MM.1S (cell line): ENCODE data around the gene CLIC1.

Experiments
- DNase-seq: peaks from one replicate; pipeline ENCODE4 v3.0.0-alpha.2; 2015
- H2AFZ ChIP-seq: fragments of 300-600 bp; sonication (generic); 2 replicates; pipeline ENCODE4 v1.6.0; 2016; ENCODE audit warnings: antibody characterized with exemption, low read length
- H3F3A ChIP-seq: fragments of 300-600 bp; sonication (generic); 2 replicates; pipeline ENCODE4 v1.6.1; 2016; ENCODE audit warnings: mild to moderate bottlenecking, antibody characterized with exemption, low read length, moderate library complexity, mixed read lengths; ENCODE audit not compliant: insufficient read depth
- H3K27ac ChIP-seq: fragments of 300-600 bp; sonication (generic); 2 replicates; pipeline ENCODE4 v1.5.1; 2016; ENCODE audit warnings: mild to moderate bottlenecking, low read length
- H3K27me3 ChIP-seq: fragments of 300-600 bp; sonication (generic); replicated peaks from 2 replicates; pipeline ENCODE4 v1.6.0; 2016; ENCODE audit warnings: low read length; ENCODE audit not compliant: insufficient read depth
- H3K36me3 ChIP-seq: fragments of 300-600 bp; sonication (generic); replicated peaks from 2 replicates; pipeline ENCODE4 v1.6.1; 2016; ENCODE audit warnings: mild to moderate bottlenecking, low read length, mixed read lengths; ENCODE audit not compliant: insufficient read depth
- H3K4me1 ChIP-seq: fragments of 300-600 bp; sonication (generic); 2 replicates; pipeline ENCODE4 v1.6.1; 2016; ENCODE audit warnings: low read length, mixed read lengths
- H3K4me2 ChIP-seq: fragments of 300-600 bp; sonication (generic); 2 replicates; pipeline ENCODE4 v1.6.0; 2016; ENCODE audit warnings: low read depth, low read length
- H3K4me3 ChIP-seq: fragments of 300-600 bp; sonication (generic); 2 replicates; pipeline ENCODE4 v1.5.1; 2016; ENCODE audit warnings: low read length, mixed read lengths
- H3K79me2 ChIP-seq: fragments of 300-600 bp; sonication (generic); 2 replicates; pipeline ENCODE4 v1.6.1; 2016; ENCODE audit warnings: mixed run types, low read length, mixed read lengths
- H3K9ac ChIP-seq: fragments of 300-600 bp; sonication (generic); 2 replicates; pipeline ENCODE4 v1.6.1; 2016; ENCODE audit warnings: low read length, mixed read lengths
- H3K9me2 ChIP-seq: fragments of 300-600 bp; sonication (generic); replicated peaks from 2 replicates; pipeline ENCODE4 v1.6.1; 2016; ENCODE audit warnings: mild to moderate bottlenecking, low read length, mixed read lengths; ENCODE audit not compliant: insufficient read depth
- H3K9me3 ChIP-seq: fragments of 300-600 bp; sonication (generic); replicated peaks from 2 replicates; pipeline ENCODE4 v1.6.1; 2016; ENCODE audit warnings: mild to moderate bottlenecking, low read length, mixed read lengths; ENCODE audit not compliant: insufficient read depth
- H4K20me1 ChIP-seq: fragments of 300-600 bp; sonication (generic); 2 replicates; pipeline ENCODE4 v1.6.1; 2016; ENCODE audit warnings: mild to moderate bottlenecking, low read length, moderate library complexity, mixed read lengths; ENCODE audit not compliant: insufficient read depth
- EZH2 ChIP-seq: fragments of 300-600 bp; sonication (generic); optimal IDR thresholded peaks from 2 replicates; pipeline ENCODE3; 2017; ENCODE audit warnings: low read depth, mild to moderate bottlenecking, antibody characterized with exemption, low read length, mixed read lengths
- EZH2phosphoT487 ChIP-seq: fragments of 300-600 bp; sonication (generic); IDR thresholded peaks from 2 replicates; pipeline ENCODE4 v1.6.1; 2018; ENCODE audit warnings: antibody characterized with exemption, low read length
- TF ChIP-seq, protein P1 (sequence below): fragments of 300-600 bp; sonication (generic); IDR thresholded peaks from 2 replicates; pipeline ENCODE4 v1.5.1; 2016; ENCODE audit warnings: antibody characterized with exemption, low read length, mixed read lengths

The CLIC1 gene

DNA sequence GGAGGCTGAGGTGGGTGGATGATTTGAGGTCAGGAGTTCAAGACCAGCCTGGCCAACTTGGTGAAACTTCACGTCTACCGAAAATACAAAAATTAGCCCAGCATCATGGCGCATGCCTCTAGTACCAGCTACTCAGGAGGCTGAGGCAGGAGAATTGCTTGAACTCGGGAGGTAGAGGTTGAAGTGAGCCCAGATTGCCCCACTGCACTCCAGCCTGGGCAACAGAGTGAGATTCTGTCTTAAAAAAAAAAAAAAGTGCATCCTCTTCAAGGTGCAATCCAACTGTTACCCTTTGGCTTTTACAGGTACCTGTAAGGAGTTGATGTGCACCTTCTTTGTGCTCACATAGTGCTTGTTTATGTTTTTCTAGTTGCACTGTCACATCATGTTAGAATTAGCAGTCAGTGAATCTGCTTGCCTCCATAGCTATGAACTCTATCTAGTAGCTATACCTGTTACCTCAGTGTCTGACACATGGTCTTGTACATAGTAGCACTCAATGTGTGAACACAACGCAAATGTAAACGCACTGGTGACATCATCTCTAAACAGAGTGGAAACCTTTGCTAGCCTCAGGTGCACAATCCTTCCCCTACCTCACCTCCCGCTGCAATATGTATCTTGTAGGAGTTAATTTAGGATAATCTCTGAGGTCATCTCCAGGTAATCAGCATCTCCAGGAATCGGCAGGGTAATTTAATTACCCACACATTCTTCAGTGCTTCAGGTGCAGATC is 13.1 kb upstream of the CLIC1 start:
- Histone ChIP-seq H3K9me2 (no peaks in the 10 kb centered on the region), H3K27ac (no peak overlapping the region), H3K9me3 (no peaks in the 10 kb centered on the region), H3K9ac (no peak overlapping the region), H3K4me3 (no peak overlapping the region), H3K4me1 (no peaks in the 10 kb centered on the region), H3F3A (no peaks in the 10 kb centered on the region), H2AFZ (no peak overlapping the region), H3K79me2 (no peaks in the 10 kb centered on the region), H3K27me3 (no peaks in the 10 kb centered on the region), H4K20me1 (no peaks in the 10 kb centered on the region), H3K36me3 (no peaks in the 10 kb centered on the region), H3K4me2 (no peak overlapping the region)
- no peak for DNase-seq
- TF ChIP-seq, protein P1, sequence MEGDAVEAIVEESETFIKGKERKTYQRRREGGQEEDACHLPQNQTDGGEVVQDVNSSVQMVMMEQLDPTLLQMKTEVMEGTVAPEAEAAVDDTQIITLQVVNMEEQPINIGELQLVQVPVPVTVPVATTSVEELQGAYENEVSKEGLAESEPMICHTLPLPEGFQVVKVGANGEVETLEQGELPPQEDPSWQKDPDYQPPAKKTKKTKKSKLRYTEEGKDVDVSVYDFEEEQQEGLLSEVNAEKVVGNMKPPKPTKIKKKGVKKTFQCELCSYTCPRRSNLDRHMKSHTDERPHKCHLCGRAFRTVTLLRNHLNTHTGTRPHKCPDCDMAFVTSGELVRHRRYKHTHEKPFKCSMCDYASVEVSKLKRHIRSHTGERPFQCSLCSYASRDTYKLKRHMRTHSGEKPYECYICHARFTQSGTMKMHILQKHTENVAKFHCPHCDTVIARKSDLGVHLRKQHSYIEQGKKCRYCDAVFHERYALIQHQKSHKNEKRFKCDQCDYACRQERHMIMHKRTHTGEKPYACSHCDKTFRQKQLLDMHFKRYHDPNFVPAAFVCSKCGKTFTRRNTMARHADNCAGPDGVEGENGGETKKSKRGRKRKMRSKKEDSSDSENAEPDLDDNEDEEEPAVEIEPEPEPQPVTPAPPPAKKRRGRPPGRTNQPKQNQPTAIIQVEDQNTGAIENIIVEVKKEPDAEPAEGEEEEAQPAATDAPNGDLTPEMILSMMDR: no peak
- TF ChIP-seq EZH2 (no peak), EZH2phosphoT487 (no peak)

DNA sequence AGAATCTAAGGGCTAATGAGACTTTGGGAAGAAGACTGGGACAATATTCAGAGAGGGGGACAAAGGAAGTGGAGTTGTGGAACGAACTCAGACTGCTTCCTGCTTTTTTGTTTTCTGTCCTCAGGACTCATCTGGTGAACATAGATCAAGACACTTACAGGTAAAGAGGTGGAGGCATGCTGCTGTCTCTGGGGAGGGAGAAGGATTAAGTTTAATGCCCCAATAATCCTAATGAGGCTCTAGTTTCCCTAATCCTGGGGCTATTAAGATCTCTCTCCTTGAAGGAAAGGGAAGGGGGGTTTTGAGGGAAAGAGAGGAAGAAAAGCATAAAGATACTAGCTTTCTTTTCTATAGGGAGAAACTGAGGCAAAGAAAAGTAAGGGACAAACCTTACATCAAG is 8.1 kb upstream of the CLIC1 start:
- Histone ChIP-seq H3F3A (no peaks in the 10 kb centered on the region), H3K4me1 (no peaks in the 10 kb centered on the region), H4K20me1 (no peaks in the 10 kb centered on the region), H3K9me2 (no peaks in the 10 kb centered on the region), H3K4me3 (no peak overlapping the region), H3K79me2 (0 out of 2 replicates have a peak, but pooled peaks cover 5% of the 10 kb centered on the region), H3K4me2 (no peak overlapping the region), H3K9ac (no peak overlapping the region), H3K27ac (no peak overlapping the region), H3K27me3 (no peaks in the 10 kb centered on the region), H2AFZ (no peak overlapping the region), H3K36me3 (no peaks in the 10 kb centered on the region), H3K9me3 (no peaks in the 10 kb centered on the region)
- TF ChIP-seq EZH2phosphoT487: no peak
- no peak for TF ChIP-seq EZH2
- TF ChIP-seq, protein P1: no peak
- no peak for DNase-seq

DNA sequence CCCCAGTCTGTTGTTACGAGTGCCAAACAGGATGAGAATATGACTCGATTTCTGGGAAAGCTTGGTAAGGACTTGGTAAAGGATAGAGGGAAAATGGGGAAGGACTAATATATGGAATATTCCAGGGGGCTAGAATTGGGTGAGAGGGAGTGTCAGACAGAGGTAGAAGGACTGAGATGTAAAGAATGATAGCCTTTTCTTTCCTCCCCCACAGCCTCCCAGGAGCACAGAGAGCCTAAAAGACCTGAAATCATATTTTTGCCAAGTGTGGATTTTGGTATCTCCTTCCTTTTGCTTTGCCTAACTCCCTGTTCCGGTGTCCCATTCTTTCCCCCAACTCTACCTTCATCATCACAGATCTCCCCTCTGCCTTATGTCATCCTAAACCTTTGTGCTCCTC is 6.6 kb upstream of the CLIC1 start:
- Histone ChIP-seq H3K9me3 (no peaks in the 10 kb centered on the region), H2AFZ (no peak overlapping the region), H3K27ac (no peak overlapping the region), H3K4me2 (no peak overlapping the region), H3K9ac (no peak overlapping the region), H4K20me1 (no peaks in the 10 kb centered on the region), H3K4me1 (peaks cover 12% of the 10 kb centered on the region), H3K27me3 (no peaks in the 10 kb centered on the region), H3F3A (peaks cover 13% of the 10 kb centered on the region), H3K4me3 (no peak overlapping the region), H3K36me3 (no peaks in the 10 kb centered on the region), H3K9me2 (no peaks in the 10 kb centered on the region), H3K79me2 (0 out of 2 replicates have a peak, but pooled peaks cover 5% of the 10 kb centered on the region)
- TF ChIP-seq EZH2: no peak
- TF ChIP-seq, protein P1: no peak
- no peak for TF ChIP-seq EZH2phosphoT487
- DNase-seq: no peak
